HTR-8/SVneo (cell line): ENCODE results near the gene GAGE12J.
"Not testable (repeated sequence)": the region's sequence is repeated elsewhere in the genome, so short reads cannot be mapped to it uniquely, and the experiment has no call there.

Source experiments
- DNase-seq: peaks from one replicate; pipeline ENCODE4 v3.0.0; 2011; ENCODE audit warnings: low spot score, mixed read lengths; ENCODE audit not compliant: insufficient read length
- FAIRE-seq: peaks from 2 replicates; lab custom pipeline; 2011; peaks lifted over from hg19 to GRCh38; lab: Jason Lieb, UNC

GAGE12J gene

DNA sequence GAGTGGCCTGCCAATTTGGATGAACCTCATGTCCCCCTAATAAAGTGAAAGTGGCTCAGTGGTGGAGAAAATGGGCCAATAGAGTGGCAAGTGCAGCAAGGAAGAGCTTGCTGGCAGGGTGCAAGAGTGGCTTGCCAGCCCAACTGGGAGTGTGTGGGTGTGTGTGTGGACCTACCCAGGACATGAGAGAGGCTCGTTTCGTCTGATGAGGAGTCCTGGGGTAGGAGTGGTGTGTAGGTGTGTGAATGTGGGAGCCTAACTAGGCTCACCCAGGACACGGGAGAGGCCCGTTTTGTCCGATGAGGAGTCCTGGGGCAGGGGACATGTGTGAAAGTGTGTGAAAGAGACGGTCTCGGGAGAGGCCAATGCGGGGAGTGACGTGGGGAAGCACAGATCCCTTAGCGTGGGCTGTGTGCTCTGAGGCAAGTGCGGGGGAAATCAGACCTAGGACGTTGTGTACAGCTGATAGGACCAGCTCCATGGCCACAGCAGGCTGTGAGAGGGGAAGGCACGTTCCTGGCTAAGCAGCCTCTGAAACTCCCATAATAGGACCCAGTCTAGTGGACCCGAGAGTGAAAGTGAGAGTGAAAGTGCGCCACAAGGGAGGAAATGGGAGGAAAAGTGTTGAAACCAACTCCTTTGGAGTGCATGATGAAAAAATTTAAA is 13.1 kb upstream of the GAGE12J start:
- no peak for DNase-seq
- FAIRE-seq, result no peak

DNA sequence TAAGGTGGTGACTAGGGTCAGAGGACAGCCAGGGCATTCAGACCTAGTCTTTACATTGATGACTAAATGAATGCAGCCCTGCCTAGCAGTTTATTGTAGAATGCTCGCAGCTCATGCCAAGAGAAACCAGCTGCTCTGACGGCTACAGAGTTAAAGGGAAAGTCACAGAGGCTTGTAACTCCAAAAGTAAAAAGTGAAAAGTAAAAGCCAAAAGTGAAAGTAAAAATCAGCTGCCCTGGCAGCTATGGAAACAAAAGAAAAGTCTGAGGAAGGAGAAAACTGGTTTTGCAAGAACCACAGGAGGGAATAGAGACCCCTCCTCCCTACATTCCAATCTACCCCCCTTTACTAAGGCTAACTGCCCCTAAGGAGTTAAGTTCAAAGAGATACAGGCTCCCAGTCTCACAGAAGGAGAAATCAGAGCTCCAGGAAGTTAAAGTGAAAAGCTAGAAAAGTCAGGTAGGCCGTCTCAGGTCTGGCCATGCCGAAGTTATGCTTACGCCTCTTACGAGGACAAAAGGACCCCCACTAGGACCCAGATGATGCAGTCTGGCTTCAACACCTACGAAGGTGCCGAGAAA is 12.3 kb upstream of the GAGE12J start:
- DNase-seq (no peak), FAIRE-seq (no peak)

DNA sequence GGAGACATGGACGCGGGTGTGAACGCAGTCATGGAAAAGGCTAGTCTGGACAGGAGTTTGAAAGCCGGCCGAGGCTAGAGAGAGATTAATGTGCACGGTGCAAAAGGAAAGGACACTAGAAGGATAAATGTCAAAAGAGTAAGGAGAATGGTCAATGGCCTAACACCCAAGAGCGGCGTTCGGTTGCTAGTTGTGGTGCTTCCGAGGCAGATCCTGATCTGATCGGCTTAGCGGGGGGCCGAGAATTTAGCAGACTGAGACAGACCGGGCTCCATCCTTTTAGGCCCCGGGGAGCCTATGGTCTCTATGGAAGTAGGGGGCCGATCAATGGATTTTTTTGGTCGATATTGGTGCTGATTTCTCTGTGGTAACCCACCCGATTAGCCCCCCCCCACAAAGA is 11.5 kb upstream of the GAGE12J start:
- FAIRE-seq, result no peak
- no peak for DNase-seq

DNA sequence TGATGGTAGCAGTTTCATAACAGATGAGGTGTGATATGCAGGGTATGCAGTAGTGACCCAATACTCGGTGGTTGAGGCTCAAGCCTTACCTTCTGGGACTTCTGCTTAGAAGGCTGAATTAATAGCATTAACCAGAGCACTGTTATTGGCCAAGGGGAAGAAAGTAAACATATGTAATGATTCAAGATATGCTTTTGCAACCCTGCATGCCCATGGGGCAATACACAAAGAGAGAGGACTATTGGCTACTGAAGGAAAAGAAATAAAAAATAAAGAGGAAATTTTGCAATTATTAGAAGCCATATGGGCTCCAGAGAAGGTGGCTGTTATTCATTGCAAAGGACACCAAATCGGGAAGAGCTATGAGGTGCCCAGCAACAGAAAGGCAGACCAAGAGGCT is 9.7 kb upstream of the GAGE12J start:
- FAIRE-seq (no peak), DNase-seq (no peak)

DNA sequence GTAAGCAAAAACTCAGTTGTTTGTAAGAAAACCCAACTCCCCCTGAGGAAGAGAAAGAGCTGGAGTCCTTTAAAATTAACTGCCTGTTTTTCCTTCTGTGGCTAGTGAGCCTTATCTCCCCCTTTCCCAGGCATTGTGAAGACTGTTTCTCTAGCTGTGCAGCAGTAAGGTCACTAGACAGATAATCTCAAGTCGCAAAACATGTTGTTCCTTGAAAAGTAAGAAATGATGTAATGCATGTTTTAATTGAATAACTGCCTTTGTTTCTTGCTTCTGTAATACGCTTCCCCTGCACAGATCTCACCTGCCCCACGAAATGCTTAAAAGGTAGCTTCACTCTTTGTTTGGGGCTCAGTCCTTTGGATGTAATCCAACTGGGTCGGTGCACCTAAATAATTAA is 5.8 kb upstream of the GAGE12J start:
- FAIRE-seq (no peak), DNase-seq (no peak)

DNA sequence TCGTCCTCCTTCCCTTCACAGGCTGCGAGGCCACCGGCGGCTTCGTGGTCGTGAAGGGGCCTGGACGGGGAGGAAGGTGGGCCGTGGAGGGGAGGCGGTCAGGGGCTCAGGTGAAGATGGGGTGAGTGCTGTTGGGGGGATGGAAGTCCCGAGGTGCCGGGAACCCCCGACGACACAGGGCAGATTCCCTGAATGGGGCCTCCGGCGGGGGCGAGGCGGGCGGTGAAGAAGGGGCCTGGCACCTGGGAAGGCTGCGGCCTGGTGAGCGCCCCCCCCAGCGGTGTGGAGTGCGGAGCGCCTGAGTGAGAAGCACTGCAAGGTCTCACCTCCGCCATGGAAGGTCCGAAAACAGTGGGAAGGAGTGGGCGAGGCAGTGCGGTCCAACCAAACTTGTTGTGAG is 429 bp downstream of the GAGE12J start:
- not testable (repeated sequence) for FAIRE-seq, DNase-seq

DNA sequence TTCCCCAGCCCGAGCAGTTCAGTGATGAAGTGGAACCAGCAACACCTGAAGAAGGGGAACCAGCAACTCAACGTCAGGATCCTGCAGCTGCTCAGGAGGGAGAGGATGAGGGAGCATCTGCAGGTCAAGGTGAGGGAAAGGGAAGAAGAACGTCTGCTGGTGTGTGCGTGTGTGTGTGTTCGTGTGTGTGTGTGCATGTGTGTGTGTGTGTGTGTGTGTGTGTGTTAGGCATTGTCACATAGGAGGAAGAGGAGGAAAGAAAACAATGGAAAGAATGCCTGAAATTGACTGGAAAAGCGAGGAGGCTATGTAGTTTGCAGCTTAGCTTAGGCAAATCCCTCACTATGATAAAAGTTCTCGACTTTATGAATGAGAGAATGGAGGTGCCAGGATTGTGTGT is 1.9 kb downstream of the GAGE12J start:
- not testable (repeated sequence) for FAIRE-seq, DNase-seq

DNA sequence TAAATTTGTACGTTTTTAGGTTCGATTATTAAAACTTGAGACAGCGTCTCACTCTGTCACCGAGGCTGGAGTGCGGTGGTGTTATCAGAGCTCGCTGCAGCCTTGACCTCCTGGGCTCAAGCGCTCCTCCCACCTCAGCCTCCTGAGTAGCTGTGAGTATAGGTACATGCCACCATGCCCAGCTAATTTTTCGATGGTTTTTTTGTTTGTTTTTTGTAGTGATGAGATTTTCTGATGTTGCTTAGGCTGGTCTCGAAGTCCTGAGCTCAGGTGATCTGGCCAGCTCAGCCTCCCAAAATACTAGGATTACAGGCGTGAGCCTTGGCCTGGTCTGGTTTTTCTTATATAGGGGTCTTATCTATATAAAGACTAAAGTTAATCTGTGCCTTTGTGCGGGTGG is 8.6 kb downstream of the GAGE12J start:
- not testable (repeated sequence) for FAIRE-seq, DNase-seq

DNA sequence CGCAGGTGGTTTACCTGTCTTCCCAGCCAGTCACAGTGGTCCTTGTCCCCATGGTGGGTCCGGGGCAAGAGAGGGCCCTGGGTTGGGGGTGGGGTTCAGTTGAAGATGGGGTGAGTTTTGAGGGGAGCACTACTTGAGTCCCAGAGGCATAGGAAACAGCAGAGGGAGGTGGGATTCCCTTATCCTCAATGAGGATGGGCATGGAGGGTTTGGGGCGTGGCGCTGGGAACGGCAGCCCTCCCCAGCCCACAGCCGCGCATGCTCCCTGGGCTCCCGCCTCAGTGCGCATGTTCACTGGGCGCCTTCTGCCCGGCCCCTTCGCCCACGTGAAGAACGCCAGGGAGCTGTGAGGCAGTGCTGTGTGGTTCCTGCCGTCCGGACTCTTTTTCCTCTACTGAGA is 9.4 kb downstream of the GAGE12J start, which contains the start of gene GAGE13:
GAGE13 (plus strand) TSS at position 301 of the 400 bp plus-strand sequence. CDS start 1,156 bp downstream, outside the sequence.
- not testable (repeated sequence) for DNase-seq, FAIRE-seq

DNA sequence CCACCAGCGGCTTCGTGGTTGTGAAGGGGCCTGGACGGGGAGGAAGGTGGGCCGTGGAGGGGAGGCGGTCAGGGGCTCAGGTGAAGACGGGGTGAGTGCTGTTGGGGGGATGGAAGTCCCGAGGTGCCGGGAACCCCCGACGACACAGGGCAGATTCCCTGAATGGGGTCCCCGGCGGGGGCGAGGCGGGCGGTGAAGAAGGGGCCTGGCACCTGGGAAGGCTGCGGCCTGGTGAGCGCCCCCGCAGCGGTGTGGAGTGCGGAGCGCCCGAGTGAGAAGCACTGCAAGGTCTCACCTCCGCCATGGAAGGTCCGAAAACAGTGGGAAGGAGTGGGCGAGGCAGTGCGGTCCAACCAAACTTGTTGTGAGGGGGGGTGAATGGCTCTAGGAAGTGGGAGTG is 10.0 kb downstream of the GAGE12J start:
- FAIRE-seq, DNase-seq: not testable (repeated sequence)

DNA sequence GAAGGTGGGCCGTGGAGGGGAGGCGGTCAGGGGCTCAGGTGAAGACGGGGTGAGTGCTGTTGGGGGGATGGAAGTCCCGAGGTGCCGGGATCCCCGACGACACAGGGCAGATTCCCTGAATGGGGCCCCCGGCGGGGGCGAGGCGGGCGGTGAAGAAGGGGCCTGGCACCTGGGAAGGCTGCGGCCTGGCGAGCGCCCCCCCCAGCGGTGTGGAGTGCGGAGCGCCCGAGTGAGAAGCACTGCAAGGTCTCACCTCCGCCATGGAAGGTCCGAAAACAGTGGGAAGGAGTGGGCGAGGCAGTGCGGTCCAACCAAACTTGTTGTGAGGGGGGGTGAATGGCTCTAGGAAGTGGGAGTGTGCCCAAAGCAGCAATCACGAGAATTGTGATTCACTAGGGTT is 19.6 kb downstream of the GAGE12J start:
- not testable (repeated sequence) for FAIRE-seq, DNase-seq

DNA sequence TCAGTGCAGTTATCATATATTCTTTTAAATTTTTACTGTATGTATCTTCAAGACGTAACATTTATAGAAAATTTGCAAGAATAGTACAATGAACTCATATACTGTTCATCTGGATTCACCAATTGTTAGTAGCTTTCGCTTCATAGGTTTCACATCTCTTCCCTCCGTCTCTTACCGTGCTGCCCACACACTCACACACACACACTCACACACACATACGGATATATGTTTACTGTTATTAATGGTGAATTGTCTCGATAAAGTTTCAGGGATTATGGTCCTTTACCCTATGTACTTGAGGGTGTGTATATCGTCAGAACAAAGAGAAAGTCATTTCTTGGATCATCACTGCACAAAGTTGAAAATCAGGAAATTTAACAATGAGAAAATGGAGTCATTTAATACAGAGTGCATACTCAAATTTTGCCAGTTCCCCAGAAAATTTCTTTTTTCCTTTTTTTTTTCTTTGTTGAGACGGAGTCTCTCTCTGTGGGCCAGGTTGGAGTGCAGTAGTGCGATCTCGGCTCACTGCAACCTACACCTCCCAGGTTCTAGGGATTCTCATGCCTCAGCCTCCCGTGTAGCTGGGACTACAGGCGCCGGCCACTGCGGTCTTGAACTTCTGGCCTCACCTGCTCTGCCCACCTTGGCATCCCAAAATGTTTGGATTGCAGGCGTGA is 22.8 kb downstream of the GAGE12J start:
- not testable (repeated sequence) for FAIRE-seq, DNase-seq

DNA sequence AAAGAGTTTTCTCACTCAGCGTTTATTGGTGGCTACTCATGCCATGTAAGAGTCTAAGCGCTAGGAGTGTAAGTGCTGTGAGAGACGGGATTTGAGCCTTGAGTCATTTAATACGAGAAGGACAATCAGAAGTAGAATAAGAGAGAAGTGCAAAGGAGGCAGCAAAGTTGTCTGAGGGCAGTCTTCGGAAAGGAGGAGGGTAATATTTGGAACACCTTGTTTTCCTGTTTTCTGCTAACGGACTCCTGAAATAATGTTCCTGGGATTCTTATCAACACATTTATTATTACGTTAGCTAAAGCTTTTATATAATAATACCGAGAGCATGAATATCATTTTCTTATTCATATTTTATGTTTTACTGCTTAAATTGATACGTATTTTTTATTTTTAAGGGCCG is 23.6 kb downstream of the GAGE12J start:
- DNase-seq, FAIRE-seq: not testable (repeated sequence)

DNA sequence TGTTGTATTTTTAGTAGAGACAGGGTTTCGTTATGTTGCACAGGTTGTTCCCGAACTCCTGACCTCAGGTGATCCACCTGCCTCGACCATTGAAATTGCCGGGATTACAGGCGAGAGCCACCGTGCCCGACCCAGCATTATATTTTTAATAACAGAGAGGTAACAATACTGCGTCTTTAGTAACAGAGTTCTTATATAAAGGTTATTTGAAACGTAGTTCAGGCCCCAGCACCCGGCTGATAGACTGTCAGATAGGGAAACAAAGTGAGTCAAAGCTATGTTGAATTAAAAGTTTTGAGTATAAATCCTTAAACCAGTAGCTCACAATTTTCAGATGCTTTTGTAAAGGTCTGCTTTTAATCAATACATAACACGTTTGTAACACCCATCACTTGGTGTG is 24.3 kb downstream of the GAGE12J start:
- DNase-seq, FAIRE-seq: not testable (repeated sequence)
